Inferior parietal cortex (tissue), 1 donor: Measurements from ENCODE around the gene ZFP36L1.

Experiments
- DNase-seq: peaks from one replicate; pipeline ENCODE4 v3.0.0-alpha.2; 2016; ENCODE audit errors: extremely low spot score

ZFP36L1 gene

GRCh38 chr14:68784226-68784910, 8.5 kb downstream of the ZFP36L1 start:
- DNase-seq = no peak

- DNase-seq = no peak
Observed at GRCh38 chr14:68783408-68784225, 9.2 kb downstream of the ZFP36L1 start.

- DNase-seq = no peak
Observed at GRCh38 chr14:68782091-68782981, 10.5 kb downstream of the ZFP36L1 start.

GRCh38 chr14:68781161-68782021, 11.5 kb downstream of the ZFP36L1 start:
- DNase-seq = no peak

- DNase-seq = peak; percentile 34
Observed at GRCh38 chr14:68780358-68781160, 12.3 kb downstream of the ZFP36L1 start.

GRCh38 chr14:68779761-68780323, 13.0 kb downstream of the ZFP36L1 start:
- no peak for DNase-seq

GRCh38 chr14:68777644-68778043, 15.2 kb downstream of the ZFP36L1 start:
- DNase-seq = no peak

GRCh38 chr14:68775614-68776126, 17.2 kb downstream of the ZFP36L1 start:
- DNase-seq = no peak

GRCh38 chr14:68774771-68775613, 17.9 kb downstream of the ZFP36L1 start:
- DNase-seq = no peak

GRCh38 chr14:68772761-68773381, 20.0 kb downstream of the ZFP36L1 start:
- no peak for DNase-seq

GRCh38 chr14:68771631-68772030, 21.2 kb downstream of the ZFP36L1 start:
- no peak for DNase-seq

- no peak for DNase-seq
Observed at GRCh38 chr14:68770553-68771286, 22.1 kb downstream of the ZFP36L1 start.

- no peak for DNase-seq
Observed at GRCh38 chr14:68770051-68770450, 22.8 kb downstream of the ZFP36L1 start.

- no peak for DNase-seq
Observed at GRCh38 chr14:68768316-68768715, 24.6 kb downstream of the ZFP36L1 start.

- DNase-seq = no peak
Observed at GRCh38 chr14:68767248-68767645, 25.6 kb downstream of the ZFP36L1 start.

- no peak for DNase-seq
Observed at GRCh38 chr14:68766299-68767247, 26.3 kb downstream of the ZFP36L1 start.
